SK-N-SH (cell line): ENCODE results near the gene WBP1. TPM values are rescaled to one million over a fixed set of nuclear protein-coding genes. Genes with fewer than 3 reads are reported as not detected.
"Not testable (repeated sequence)": the region's sequence is repeated elsewhere in the genome, so short reads cannot be mapped to it uniquely, and the experiment has no call there.

Source experiments
- CTCF ChIA-PET: fragments of 300-600, 350-600 bp; formaldehyde crosslinking; extraction: SDS; loops from one replicate; lab custom pipeline; 2021; lab: Yijun Ruan, JAX
- POLR2A ChIA-PET: fragments of 350-600 bp; sonication (Branson Sonifier 250); formaldehyde crosslinking; extraction: SDS; loops from one replicate; lab custom pipeline; 2020; ENCODE audit warnings: antibody characterized with exemption, inconsistent platforms; lab: Yijun Ruan, JAX
- DNase-seq: peaks from one replicate; pipeline ENCODE4 v3.0.0; 2012
- H2AFZ ChIP-seq: fragments of 200-600 bp; sonication (generic); 2 replicates; pipeline ENCODE4 v1.8.1; 2016; ENCODE audit warnings: antibody characterized with exemption, mild to moderate bottlenecking, low read depth
- H3F3A ChIP-seq: fragments of 200-600 bp; sonication (generic); replicated peaks from 2 replicates; pipeline ENCODE3; 2016; ENCODE audit warnings: antibody characterized with exemption, mild to moderate bottlenecking; ENCODE audit not compliant: insufficient read depth
- H3K27ac ChIP-seq, 2 experiments: fragments of 200-500 bp in 1 of 2; fragments of 200-600 bp in 1 of 2; sonication (Bioruptor generic) in 1 of 2; sonication (generic), shearing (Covaris generic) in 1 of 2; 2 replicates each; pipeline versions ENCODE4 v1.5.1 to v1.6.1; 2014 to 2016; ENCODE audit warnings: low read depth in 2 of 2, inconsistent platforms in 1 of 2, low read length in 1 of 2, mild to moderate bottlenecking in 1 of 2, mixed read lengths in 1 of 2
- H3K27me3 ChIP-seq: fragments of 200-600 bp; sonication (generic), shearing (Covaris generic); 2 replicates; pipeline ENCODE4 v1.6.1; 2016; ENCODE audit warnings: mixed run types; ENCODE audit not compliant: insufficient read depth
- H3K36me3 ChIP-seq, 2 experiments: fragments of 200-500 bp in 1 of 2; fragments of 200-600 bp in 1 of 2; sonication (Bioruptor generic) in 1 of 2; sonication (generic) in 1 of 2; replicated peaks in 1 of 2; 2 replicates each; pipeline versions ENCODE3 to v1.5.1; 2014 to 2016; ENCODE audit warnings: low read length in 1 of 2, mild to moderate bottlenecking in 1 of 2; ENCODE audit not compliant: insufficient read depth in 2 of 2, control insufficient read depth in 1 of 2
- H3K4me1 ChIP-seq, 2 experiments: fragments of 200-500 bp in 1 of 2; fragments of 200-600 bp in 1 of 2; sonication (Bioruptor generic) in 1 of 2; sonication (generic), shearing (Covaris generic) in 1 of 2; 2 replicates each; pipeline versions ENCODE4 v1.5.1 to v1.6.1; 2014 to 2016; ENCODE audit warnings: low read depth in 1 of 2, low read length in 1 of 2, mixed run types in 1 of 2; ENCODE audit not compliant: insufficient read depth in 2 of 2, control insufficient read depth in 1 of 2
- H3K4me2 ChIP-seq: fragments of 200-600 bp; sonication (generic), shearing (Covaris generic); 2 replicates; pipeline ENCODE4 v1.6.1; 2017; ENCODE audit warnings: mixed run types
- H3K4me3 ChIP-seq, 2 experiments: fragments of 200-500 bp in 1 of 2; fragments of 200-600 bp in 1 of 2; sonication (Bioruptor generic) in 1 of 2; sonication (generic), shearing (Covaris generic) in 1 of 2; 2 replicates each; pipeline versions ENCODE4 v1.5.1 to v1.8.1; 2014 to 2016; ENCODE audit warnings: low read depth in 2 of 2, inconsistent platforms in 1 of 2, low read length in 1 of 2, mild to moderate bottlenecking in 1 of 2, mixed read lengths in 1 of 2, moderate library complexity in 1 of 2
- H3K79me2 ChIP-seq: fragments of 200-600 bp; sonication (generic); 2 replicates; pipeline ENCODE4 v1.8.1; 2017; ENCODE audit warnings: mild to moderate bottlenecking; ENCODE audit not compliant: insufficient read depth
- H3K9ac ChIP-seq: fragments of 200-600 bp; sonication (generic); 2 replicates; pipeline ENCODE4 v1.6.1; 2017; ENCODE audit warnings: mixed run types
- H3K9me2 ChIP-seq: fragments of 200-600 bp; sonication (generic); 2 replicates; pipeline ENCODE4 v1.6.1; 2017; ENCODE audit warnings: mixed run types
- H3K9me3 ChIP-seq: fragments of 200-600 bp; sonication (generic); 2 replicates; pipeline ENCODE4 v1.6.1; 2017; ENCODE audit warnings: mixed run types, mild to moderate bottlenecking, moderate library complexity
- H4K20me1 ChIP-seq: fragments of 200-600 bp; sonication (generic); 2 replicates; pipeline ENCODE4 v1.6.1; 2017; ENCODE audit warnings: mild to moderate bottlenecking, mixed run types; ENCODE audit not compliant: insufficient read depth
- MXI1 ChIP-seq: IDR thresholded peaks from 2 replicates; pipeline ENCODE4 v1.6.1; 2012; ENCODE audit warnings: mild to moderate bottlenecking, low read depth, low read length, improper control_type of control experiment
- RFX5 ChIP-seq: IDR thresholded peaks from 2 replicates; pipeline ENCODE4 v1.6.1; 2012; ENCODE audit warnings: mild to moderate bottlenecking, improper control_type of control experiment, low read length
- WGBS: methylation state at CpG from one replicate; pipeline ENCODE4 v1.1.6; 2017; ENCODE audit warnings: low lambda C conversion rate; 5-methylcytosine and 5-hydroxymethylcytosine counted together
- polyA plus RNA-seq, 3 experiments: library from polyadenylated mRNA; depleted of rRNA; stranded (reverse); fragments of >200 nt; gene quantifications; 2 replicates each; pipeline ENCODE4 v1.2.3, GENCODE V29; 2012

Gene WBP1
- polyA plus RNA-seq, 1 of the 3 experiments (the other 2 are of a cell fraction) = 184 TPM

- ChIA-PET POLR2A (interaction anchor here (0.9 to 5.9 kb wide), 11 partner anchors 8 to 95 kb away, joined by 3 to 60 read pairs (median 5); partner anchors contain the start of genes AUP1, C2orf81, CCDC142 and HTRA2), CTCF (interaction anchor here (0.8 to 1.6 kb wide), 8 partner anchors 8 to 126 kb away, joined by 3 to 7 read pairs (median 4); partner anchors contain the start of genes C2orf81, CCDC142, TTC31 and WDR54)
- H3K9me3 ChIP-seq = no peaks in the 10 kb centered on the region
- peak overlapping the region; percentile 84 for H3K4me2 ChIP-seq
- H3K79me2 ChIP-seq = peaks cover 38% of the 10 kb centered on the region
- TF ChIP-seq MXI1 (0 out of 2 replicates have a peak, but pooled peaks have one; percentile 16), RFX5 (no peak)
- TF ChIP-seq, all 33 proteins: peak for 1
- Histone ChIP-seq H4K20me1 (no peaks in the 10 kb centered on the region), H3K4me1 (peaks cover 14 to 36% of the 10 kb centered on the region in 2 experiments; a peak in 3 of 4 replicates), H3K27me3 (no peaks in the 10 kb centered on the region), H2AFZ (0 out of 2 replicates have a peak overlapping the region, but pooled peaks have one; percentile 27), H3K36me3 (peaks cover 0 to 33% of the 10 kb centered on the region in 2 experiments), H3K27ac (peak overlapping the region; percentile 35 to 92; a peak in 3 of 4 replicates), H3K9me2 (no peaks in the 10 kb centered on the region), H3K9ac (peak overlapping the region; percentile 87), H3F3A (peaks cover 6% of the 10 kb centered on the region), H3K4me3 (peak overlapping the region; percentile 73 to 98)
- peak; percentile 49 for DNase-seq
- WGBS = 3% methylated on average over 9 of the region's 10 CpGs
Observed at GRCh38 chr2:74458938-74459363, 713 bp downstream of the WBP1 start.

- Histone ChIP-seq H3K4me2 (peak overlapping the region; percentile 84), H3K4me3 (peak overlapping the region; percentile 73 to 98), H3K36me3 (peaks cover 0 to 33% of the 10 kb centered on the region in 2 experiments), H3K27ac (peak overlapping the region in 1 of 2 experiments; percentile 92; a peak in 2 of 4 replicates), H3K4me1 (peaks cover 14 to 41% of the 10 kb centered on the region in 2 experiments; a peak in 3 of 4 replicates), H3K9ac (peak overlapping the region; percentile 87; the same call in 1 of the 2 replicates), H3K79me2 (peaks cover 45% of the 10 kb centered on the region)
- H2AFZ ChIP-seq, DNase-seq, H3K9me2 ChIP-seq, H3F3A ChIP-seq, H3K27me3 ChIP-seq, H3K9me3 ChIP-seq, H4K20me1 ChIP-seq: not testable (repeated sequence)
- WGBS = 65% methylated on average over 13 of the region's 13 CpGs
- POLR2A ChIA-PET = interaction anchor here (0.9 to 5.9 kb wide), 8 partner anchors 10 to 70 kb away, joined by 3 to 60 read pairs (median 10); partner anchors contain the start of genes AUP1, C2orf81, HTRA2 and MRPL53
- CTCF ChIA-PET = interaction anchor here (0.8 to 1.3 kb wide), 4 partner anchors 38 to 128 kb away, joined by 3 to 4 read pairs (median 4); partner anchors contain the start of genes C2orf81 and WDR54
Observed at GRCh38 chr2:74459503-74460118, 1.4 kb downstream of the WBP1 start.

GRCh38 chr2:74460187-74460586, 1.9 kb downstream of the WBP1 start:
- Histone ChIP-seq H3K4me2 (0 out of 2 replicates have a peak overlapping the region, but pooled peaks have one; percentile 84), H3K27ac (peak overlapping the region in 1 of 2 experiments; percentile 19; a peak in 1 of 4 replicates), H3K79me2 (peaks cover 47% of the 10 kb centered on the region), H3K36me3 (peaks cover 0 to 33% of the 10 kb centered on the region in 2 experiments), H3K4me1 (peaks cover 14 to 41% of the 10 kb centered on the region in 2 experiments; a peak in 3 of 4 replicates)
- ChIA-PET POLR2A (interaction anchor here (0.6 to 5.9 kb wide), 5 partner anchors 14 to 113 kb away, joined by 3 to 60 read pairs (median 8); partner anchors contain the start of genes C2orf81, MRPL53 and WDR54), CTCF (interaction anchor here (1.1 kb wide), 1 partner anchor 128 kb away, joined by 3 read pairs; no protein-coding TSS in a partner anchor)
- not testable (repeated sequence) for H3K4me3 ChIP-seq, H4K20me1 ChIP-seq, H3K27me3 ChIP-seq, H3K9me3 ChIP-seq, H2AFZ ChIP-seq, H3F3A ChIP-seq, H3K9me2 ChIP-seq, H3K9ac ChIP-seq, DNase-seq
- WGBS = 82% methylated on average over 5 of the region's 10 CpGs
